Natural killer cell (primary cell): ENCODE data around the gene COL19A1. TPM values are rescaled to one million over a fixed set of nuclear protein-coding genes. Genes with fewer than 3 reads are reported as not detected.
"Not testable (repeated sequence)": the region's sequence is repeated elsewhere in the genome, so short reads cannot be mapped to it uniquely, and the experiment has no call there.

ENCODE experiments used
- ATAC-seq, 3 donors: fragments of 150-1000 bp in 2 of 3; fragments of 200-7000 bp in 1 of 3; cut with Tn5 transposase; 1 replicate in 1 of 3; 2 replicates in 2 of 3; pipeline ENCODE4 v1.10.0; 2021; ENCODE audit warnings: mild to moderate bottlenecking in 2 of 3, moderate library complexity in 2 of 3
- DNase-seq, 2 donors: peaks; one replicate each; pipeline versions ENCODE4 v3.0.0 to v3.0.0-alpha.2; 2013 to 2021; ENCODE audit warnings: mixed read lengths in 1 of 2
- H3K27ac ChIP-seq: one replicate; pipeline ENCODE4 v1.5.1; 2013; ENCODE audit warnings: mild to moderate bottlenecking, low read length
- H3K27me3 ChIP-seq: one replicate; pipeline ENCODE4 v1.6.1; 2013; ENCODE audit warnings: low read length; ENCODE audit not compliant: control insufficient read depth, insufficient read depth
- H3K36me3 ChIP-seq: one replicate; pipeline ENCODE4 v1.6.1; 2013; ENCODE audit warnings: low read length; ENCODE audit not compliant: control insufficient read depth, insufficient read depth
- H3K4me1 ChIP-seq: one replicate; pipeline ENCODE4 v1.6.1; 2013; ENCODE audit warnings: low read length; ENCODE audit not compliant: control insufficient read depth, insufficient read depth
- H3K4me3 ChIP-seq: one replicate; pipeline ENCODE4 v1.5.1; 2013; ENCODE audit warnings: low read length
- H3K9me3 ChIP-seq: one replicate; pipeline ENCODE4 v1.6.1; 2013; ENCODE audit warnings: low read length; ENCODE audit not compliant: control insufficient read depth, insufficient read depth
- H3K27ac Mint-ChIP-seq, 2 donors: one replicate each; pipeline ENCODE4 v1.8.0; 2022; ENCODE audit warnings: mild to moderate bottlenecking in 2 of 2, mixed read lengths in 2 of 2, moderate library complexity in 1 of 2
- H3K27me3 Mint-ChIP-seq, 2 donors: one replicate each; pipeline ENCODE4 v1.8.0; 2022; ENCODE audit warnings: low read depth in 2 of 2, mixed read lengths in 2 of 2
- H3K36me3 Mint-ChIP-seq: one replicate; pipeline ENCODE4 v1.8.0; 2022; ENCODE audit warnings: mixed read lengths
- H3K4me1 Mint-ChIP-seq, 2 donors: one replicate each; pipeline ENCODE4 v1.8.0; 2022; ENCODE audit warnings: mixed read lengths in 2 of 2
- H3K4me3 Mint-ChIP-seq: one replicate; pipeline ENCODE4 v1.8.0; 2022; ENCODE audit warnings: mild to moderate bottlenecking, moderate library complexity, mixed read lengths
- H3K9me3 Mint-ChIP-seq, 2 donors: one replicate each; pipeline ENCODE4 v1.8.0; 2022; ENCODE audit warnings: mixed read lengths in 2 of 2
- WGBS: methylation state at CpG from one replicate; pipeline ENCODE4 v1.1.7; 2013; ENCODE audit warnings: missing lambda C conversion rate; ENCODE audit not compliant: insufficient coverage; 5-methylcytosine and 5-hydroxymethylcytosine counted together
- intact Hi-C: fragments of 100-400 bp; cut with micrococcal nuclease; formaldehyde crosslinking; loops from one replicate; pipeline ENCODE4 v1.14.2; 2022
- total RNA-seq, 4 donors: library from RNA; stranded (reverse); fragments of 120-200 nt in 1 of 4; gene quantifications; one replicate each; pipeline versions ENCODE4 v1.2.3 to v1.2.4, GENCODE V29; 2013 to 2022
- TF ChIP-seq, protein P1 (sequence below): fragments of 200-600 bp; IDR thresholded peaks from one replicate; pipeline ENCODE4 v1.8.0; 2022; ENCODE audit warnings: antibody characterized with exemption

COL19A1 gene
- total RNA-seq, 3 donors from 2014 or later (not counting 1 experiment from before 2014, with no cell fraction given), result 0.07 to 0.33 (median 0.18) TPM

- H3K27me3 Mint-ChIP-seq, result no peaks in the 10 kb centered on the region
- no peaks in the 10 kb centered on the region for H3K9me3 Mint-ChIP-seq
- H3K4me3 Mint-ChIP-seq, result no peak overlapping the region
- H3K27me3 ChIP-seq, result no peaks in the 10 kb centered on the region
- H3K4me1 ChIP-seq, result peaks cover 11% of the 10 kb centered on the region
- no peaks in the 10 kb centered on the region for H3K36me3 Mint-ChIP-seq
- 100% methylated on average over 2 of the region's 2 CpGs for WGBS
- H3K4me3 ChIP-seq, result no peak overlapping the region
- no peaks in the 10 kb centered on the region for H3K9me3 ChIP-seq
- TF ChIP-seq, protein P1, sequence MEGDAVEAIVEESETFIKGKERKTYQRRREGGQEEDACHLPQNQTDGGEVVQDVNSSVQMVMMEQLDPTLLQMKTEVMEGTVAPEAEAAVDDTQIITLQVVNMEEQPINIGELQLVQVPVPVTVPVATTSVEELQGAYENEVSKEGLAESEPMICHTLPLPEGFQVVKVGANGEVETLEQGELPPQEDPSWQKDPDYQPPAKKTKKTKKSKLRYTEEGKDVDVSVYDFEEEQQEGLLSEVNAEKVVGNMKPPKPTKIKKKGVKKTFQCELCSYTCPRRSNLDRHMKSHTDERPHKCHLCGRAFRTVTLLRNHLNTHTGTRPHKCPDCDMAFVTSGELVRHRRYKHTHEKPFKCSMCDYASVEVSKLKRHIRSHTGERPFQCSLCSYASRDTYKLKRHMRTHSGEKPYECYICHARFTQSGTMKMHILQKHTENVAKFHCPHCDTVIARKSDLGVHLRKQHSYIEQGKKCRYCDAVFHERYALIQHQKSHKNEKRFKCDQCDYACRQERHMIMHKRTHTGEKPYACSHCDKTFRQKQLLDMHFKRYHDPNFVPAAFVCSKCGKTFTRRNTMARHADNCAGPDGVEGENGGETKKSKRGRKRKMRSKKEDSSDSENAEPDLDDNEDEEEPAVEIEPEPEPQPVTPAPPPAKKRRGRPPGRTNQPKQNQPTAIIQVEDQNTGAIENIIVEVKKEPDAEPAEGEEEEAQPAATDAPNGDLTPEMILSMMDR, result no peak
- peaks cover 23 to 28% of the 10 kb centered on the region in 2 donors for H3K4me1 Mint-ChIP-seq
- no peak overlapping the region for H3K27ac Mint-ChIP-seq
- no peak overlapping the region for H3K27ac ChIP-seq
- intact Hi-C loops, result no loop called here
- DNase-seq (no peak), ATAC-seq (no peak)
- no peaks in the 10 kb centered on the region for H3K36me3 ChIP-seq
These were observed 48.0 kb upstream of the COL19A1 start for GRCh38 chr6:69818223-69818930.

DNA sequence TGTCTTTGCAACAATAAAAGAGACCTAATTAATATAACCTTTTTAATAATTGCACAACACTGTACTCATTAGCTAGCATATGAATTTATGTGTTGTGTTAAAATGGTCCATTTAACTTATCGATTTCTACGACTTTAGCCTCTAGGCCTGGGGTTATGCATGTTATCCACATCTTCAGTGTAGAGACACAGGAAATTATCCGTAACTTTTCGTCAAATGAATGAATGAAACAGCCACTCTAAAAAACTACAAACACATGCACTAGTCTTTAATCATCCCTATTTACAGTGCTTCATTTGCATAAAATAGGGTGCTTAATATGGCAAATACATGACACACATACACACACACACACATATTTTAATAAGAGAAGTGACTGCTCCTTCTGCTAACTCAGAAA, 47.2 kb upstream of the COL19A1 start:
- H3K27ac ChIP-seq, result no peak overlapping the region
- no peaks in the 10 kb centered on the region for H3K9me3 ChIP-seq
- no peaks in the 10 kb centered on the region for H3K36me3 Mint-ChIP-seq
- ATAC-seq (no peak), DNase-seq (no peak)
- H3K27me3 Mint-ChIP-seq, result no peaks in the 10 kb centered on the region
- H3K9me3 Mint-ChIP-seq, result no peaks in the 10 kb centered on the region
- peaks cover 16 to 22% of the 10 kb centered on the region in 2 donors for H3K4me1 Mint-ChIP-seq
- H3K27me3 ChIP-seq, result no peaks in the 10 kb centered on the region
- H3K4me3 Mint-ChIP-seq, result no peak overlapping the region
- H3K36me3 ChIP-seq, result no peaks in the 10 kb centered on the region
- intact Hi-C loops, result no loop called here
- H3K4me1 ChIP-seq, result peaks cover 8% of the 10 kb centered on the region
- H3K27ac Mint-ChIP-seq, result no peak overlapping the region
- TF ChIP-seq, protein P1, result no peak
- 96% methylated on average over 4 of the region's 4 CpGs for WGBS
- H3K4me3 ChIP-seq, result no peak overlapping the region

GRCh38 chr6:69820018-69820417, 46.3 kb upstream of the COL19A1 start:
- H3K36me3 Mint-ChIP-seq, result no peaks in the 10 kb centered on the region
- H3K4me3 Mint-ChIP-seq, result no peak overlapping the region
- no peaks in the 10 kb centered on the region for H3K27me3 Mint-ChIP-seq
- WGBS, result no CpG with 5 or more reads among the region's 1 CpG
- H3K4me1 Mint-ChIP-seq, result peaks cover 16 to 20% of the 10 kb centered on the region in 2 donors
- intact Hi-C loops, result no loop called here
- Histone ChIP-seq H3K36me3 (no peaks in the 10 kb centered on the region), H3K4me3 (no peak overlapping the region), H3K9me3 (no peaks in the 10 kb centered on the region), H3K27ac (no peak overlapping the region), H3K27me3 (no peaks in the 10 kb centered on the region), H3K4me1 (peaks cover 8% of the 10 kb centered on the region)
- H3K9me3 Mint-ChIP-seq, result no peaks in the 10 kb centered on the region
- no peak for ATAC-seq
- no peak overlapping the region for H3K27ac Mint-ChIP-seq
- DNase-seq, result no peak
- TF ChIP-seq, protein P1, result no peak

DNA sequence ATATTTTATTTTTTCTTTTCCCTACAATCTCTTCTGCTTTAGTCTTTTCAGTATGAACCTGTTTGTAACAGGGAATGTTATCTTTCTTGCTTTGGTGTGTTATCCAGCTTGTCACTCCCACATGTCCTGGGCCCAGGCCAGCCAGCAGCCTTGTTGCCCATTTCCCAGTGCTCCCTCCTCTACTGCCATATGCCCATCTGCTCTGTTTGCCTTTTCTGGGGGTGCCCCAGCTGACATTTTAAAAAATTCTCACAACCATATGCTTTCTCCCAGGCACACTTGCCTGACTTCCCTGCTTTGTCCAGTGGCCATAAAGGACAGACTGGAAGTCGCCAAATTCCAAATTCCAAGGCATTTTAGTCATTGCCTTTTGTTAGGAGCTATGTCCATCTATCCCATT, 45.9 kb upstream of the COL19A1 start:
- H3K27ac Mint-ChIP-seq, result no peak overlapping the region
- H3K27me3 Mint-ChIP-seq, result no peaks in the 10 kb centered on the region
- ATAC-seq, result no peak
- Histone ChIP-seq H3K4me3 (no peak overlapping the region), H3K27me3 (no peaks in the 10 kb centered on the region), H3K36me3 (no peaks in the 10 kb centered on the region), H3K27ac (no peak overlapping the region), H3K4me1 (peaks cover 8% of the 10 kb centered on the region), H3K9me3 (no peaks in the 10 kb centered on the region)
- H3K36me3 Mint-ChIP-seq, result no peaks in the 10 kb centered on the region
- intact Hi-C loops, result no loop called here
- no peak for DNase-seq
- H3K4me3 Mint-ChIP-seq, result no peak overlapping the region
- peaks cover 15 to 16% of the 10 kb centered on the region in 2 donors for H3K4me1 Mint-ChIP-seq
- 86% methylated on average over 1 of the region's 1 CpG for WGBS
- TF ChIP-seq, protein P1, result no peak
- no peaks in the 10 kb centered on the region for H3K9me3 Mint-ChIP-seq

- H3K4me1 ChIP-seq, H3K27ac Mint-ChIP-seq, H3K27ac ChIP-seq, intact Hi-C loops, H3K4me3 Mint-ChIP-seq, H3K4me1 Mint-ChIP-seq, H3K27me3 Mint-ChIP-seq, ATAC-seq, H3K9me3 Mint-ChIP-seq, DNase-seq, H3K36me3 Mint-ChIP-seq, H3K4me3 ChIP-seq, H3K36me3 ChIP-seq, H3K27me3 ChIP-seq, H3K9me3 ChIP-seq: not testable (repeated sequence)
- WGBS, result 100% methylated on average over 1 of the region's 5 CpGs
These were observed 42.0 kb upstream of the COL19A1 start for GRCh38 chr6:69824355-69824754.
